HCT116 (cell line): ENCODE data around the gene CAAP1.

Source experiments
- CEBPB ChIP-seq: IDR thresholded peaks from 2 replicates; pipeline ENCODE4 v1.6.1; 2012; ENCODE audit warnings: low read depth
- EZH2 ChIP-seq: fragments of 200-600 bp; sonication (generic); IDR thresholded peaks from 2 replicates; pipeline ENCODE4 v1.6.1; 2017; ENCODE audit warnings: antibody characterized with exemption, mixed run types
- POLR2A ChIP-seq: IDR thresholded peaks from 2 replicates; pipeline ENCODE4 v1.7.0; 2011; ENCODE audit warnings: borderline replicate concordance; ENCODE audit not compliant: insufficient read depth, insufficient read length; ENCODE audit errors: extremely low read depth
- POLR2AphosphoS5 ChIP-seq: IDR thresholded peaks from 2 replicates; pipeline ENCODE4 v1.6.1; 2011; ENCODE audit warnings: mild to moderate bottlenecking, low read depth, low read length, moderate library complexity
- SIN3A ChIP-seq: IDR thresholded peaks from 2 replicates; pipeline ENCODE4 v1.6.1; 2012; ENCODE audit warnings: low read depth
- TF ChIP-seq, protein P1 (sequence below), 3 experiments: fragments of 200-600 bp in 1 of 3; sonication (generic) in 1 of 3; IDR thresholded peaks in 2 of 3; conservative IDR thresholded peaks in 1 of 3; 2 replicates each; pipeline ENCODE4 v1.5.1; 2012 to 2017; ENCODE audit warnings: low read depth in 2 of 3, low read length in 2 of 3, antibody characterized with exemption in 1 of 3, borderline replicate concordance in 1 of 3, control low read depth in 1 of 3, mild to moderate bottlenecking in 1 of 3, mixed read lengths in 1 of 3, mixed run types in 1 of 3, moderate library complexity in 1 of 3; ENCODE audit not compliant: insufficient read depth in 1 of 3
- TF ChIP-seq, protein P2 (sequence below): IDR thresholded peaks from 2 replicates; pipeline ENCODE4 v1.6.1; 2012

DNA sequence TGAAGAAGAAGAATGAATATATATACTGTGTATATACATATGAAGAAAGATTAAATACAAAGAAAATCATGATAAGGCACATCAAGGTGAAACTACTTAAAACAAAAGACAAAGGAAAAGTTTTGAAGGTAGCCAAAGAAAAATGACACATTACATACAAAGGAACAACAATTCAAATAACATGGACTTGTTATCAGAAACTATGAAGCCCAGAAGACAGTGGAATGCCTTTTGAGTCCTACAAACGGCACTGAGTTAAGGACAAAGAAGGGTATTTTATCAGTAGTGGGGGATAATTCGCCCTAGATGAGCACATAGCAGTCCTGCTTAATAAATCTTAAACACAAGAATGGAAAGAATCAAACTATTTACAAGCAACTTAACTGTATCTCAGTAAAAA lies 77.8 kb downstream of the CAAP1 start:
- TF ChIP-seq CEBPB (no peak), SIN3A (no peak), POLR2A (no peak), POLR2AphosphoS5 (no peak), EZH2 (no peak)
- TF ChIP-seq, protein P1, sequence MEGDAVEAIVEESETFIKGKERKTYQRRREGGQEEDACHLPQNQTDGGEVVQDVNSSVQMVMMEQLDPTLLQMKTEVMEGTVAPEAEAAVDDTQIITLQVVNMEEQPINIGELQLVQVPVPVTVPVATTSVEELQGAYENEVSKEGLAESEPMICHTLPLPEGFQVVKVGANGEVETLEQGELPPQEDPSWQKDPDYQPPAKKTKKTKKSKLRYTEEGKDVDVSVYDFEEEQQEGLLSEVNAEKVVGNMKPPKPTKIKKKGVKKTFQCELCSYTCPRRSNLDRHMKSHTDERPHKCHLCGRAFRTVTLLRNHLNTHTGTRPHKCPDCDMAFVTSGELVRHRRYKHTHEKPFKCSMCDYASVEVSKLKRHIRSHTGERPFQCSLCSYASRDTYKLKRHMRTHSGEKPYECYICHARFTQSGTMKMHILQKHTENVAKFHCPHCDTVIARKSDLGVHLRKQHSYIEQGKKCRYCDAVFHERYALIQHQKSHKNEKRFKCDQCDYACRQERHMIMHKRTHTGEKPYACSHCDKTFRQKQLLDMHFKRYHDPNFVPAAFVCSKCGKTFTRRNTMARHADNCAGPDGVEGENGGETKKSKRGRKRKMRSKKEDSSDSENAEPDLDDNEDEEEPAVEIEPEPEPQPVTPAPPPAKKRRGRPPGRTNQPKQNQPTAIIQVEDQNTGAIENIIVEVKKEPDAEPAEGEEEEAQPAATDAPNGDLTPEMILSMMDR (IDR thresholded peaks at IDR 0.05 in 2 of 3, conservative IDR thresholded peaks at IDR 0.05 in 1 of 3; ENCODE audit: borderline replicate concordance in 1 of 3, insufficient read depth in 1 of 3, low read depth in 2 of 3, low read length in 2 of 3) = no peak
- TF ChIP-seq, protein P2, sequence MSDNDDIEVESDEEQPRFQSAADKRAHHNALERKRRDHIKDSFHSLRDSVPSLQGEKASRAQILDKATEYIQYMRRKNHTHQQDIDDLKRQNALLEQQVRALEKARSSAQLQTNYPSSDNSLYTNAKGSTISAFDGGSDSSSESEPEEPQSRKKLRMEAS = no peak
